Measurements from ENCODE around the gene UNCX.

UNCX gene

DNA sequence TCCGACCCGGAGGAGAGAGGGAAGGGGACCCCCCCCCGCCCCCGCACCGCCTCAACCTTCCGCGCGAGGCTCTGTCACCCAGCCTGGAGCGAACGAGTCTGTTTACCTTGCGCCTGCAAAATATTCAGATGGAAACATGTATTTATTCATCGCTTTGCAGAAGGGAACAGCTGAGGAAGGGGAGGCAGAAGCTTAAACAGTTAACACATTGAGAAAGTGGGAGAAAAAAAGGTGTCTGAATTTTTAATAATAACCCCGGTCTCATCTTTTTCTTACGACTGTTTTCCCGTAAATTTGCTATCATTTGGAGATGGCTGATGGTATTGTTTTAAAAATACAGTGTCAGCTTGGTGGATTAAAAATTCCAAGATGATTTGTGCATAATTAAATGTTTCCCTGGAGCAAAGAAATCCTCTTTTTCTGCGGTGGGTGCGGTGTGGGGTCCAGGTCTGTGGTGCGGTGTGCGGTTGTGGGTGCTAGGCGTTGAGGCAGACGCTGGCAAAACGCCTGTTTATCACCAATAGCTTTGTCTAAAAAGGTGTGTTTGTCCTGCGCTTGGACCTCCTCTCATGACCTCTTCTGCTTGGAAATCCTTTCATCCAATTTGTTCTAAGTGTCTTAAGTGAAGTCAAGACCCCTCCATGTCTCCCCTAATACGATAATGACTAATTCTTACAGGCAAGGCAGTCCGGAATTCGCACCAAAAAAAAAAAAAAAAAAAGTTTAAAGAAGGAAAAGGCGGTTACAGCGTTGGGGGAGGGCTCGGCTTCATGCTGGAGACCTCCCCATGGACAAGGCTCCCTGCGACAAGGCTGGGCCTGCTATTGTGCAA, 1.6 kb downstream of the UNCX start:
- H3K27me3 Mint-ChIP-seq = peaks cover 30% of the 10 kb centered on the region
- peak overlapping the region; percentile 54 for H3K27ac Mint-ChIP-seq
- peak overlapping the region; percentile 38 for H3K4me3 Mint-ChIP-seq

DNA sequence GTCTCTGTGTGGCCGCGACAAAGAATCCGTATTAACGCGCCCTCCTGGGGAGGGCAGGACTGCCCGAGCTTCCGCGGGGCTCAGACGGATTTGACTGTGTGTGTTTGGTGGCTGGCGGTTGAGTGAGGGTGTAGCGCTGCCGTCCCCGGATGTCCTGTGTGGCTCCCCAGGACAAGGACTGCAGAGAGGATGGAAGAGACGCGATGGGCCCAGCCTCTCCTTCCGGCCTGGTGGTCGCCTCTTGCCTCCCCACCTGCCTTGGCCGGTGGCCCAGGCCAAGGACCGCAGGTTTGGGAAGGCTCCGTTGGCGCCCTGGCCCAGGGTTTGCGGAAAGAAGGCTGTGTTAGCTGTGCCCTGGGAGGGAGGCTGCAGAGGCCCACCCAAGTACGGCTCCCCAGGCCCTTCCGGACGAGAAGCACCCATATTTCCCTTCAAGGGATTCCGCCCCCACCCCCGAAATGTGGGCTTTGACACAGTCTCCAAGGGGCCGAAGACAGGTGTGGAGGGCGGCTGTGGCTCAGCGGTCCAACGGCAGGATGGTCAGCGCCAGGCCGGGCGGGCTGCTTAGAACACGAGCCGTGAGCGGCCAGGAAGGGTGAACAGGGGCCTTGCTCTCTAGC, 2.3 kb downstream of the UNCX start:
- peak overlapping the region; percentile 38 for H3K4me3 Mint-ChIP-seq
- H3K27ac Mint-ChIP-seq = no peak overlapping the region
- no peaks in the 10 kb centered on the region for H3K9me3 Mint-ChIP-seq (ENCODE audit: low read depth)
- peaks cover 38% of the 10 kb centered on the region for H3K4me1 Mint-ChIP-seq (ENCODE audit: low read depth)
- H3K36me3 Mint-ChIP-seq = no peaks in the 10 kb centered on the region
- peaks cover 33% of the 10 kb centered on the region for H3K27me3 Mint-ChIP-seq

More for the DNA sequence above, 1.6 kb downstream of the UNCX start:
- no peaks in the 10 kb centered on the region for H3K9me3 Mint-ChIP-seq (ENCODE audit: low read depth)
- no peaks in the 10 kb centered on the region for H3K36me3 Mint-ChIP-seq
- H3K4me1 Mint-ChIP-seq (ENCODE audit: low read depth) = peaks cover 37% of the 10 kb centered on the region

GRCh38 chr7:1235501-1236131, 2.9 kb downstream of the UNCX start:
- H3K27ac Mint-ChIP-seq = no peak overlapping the region

DNA sequence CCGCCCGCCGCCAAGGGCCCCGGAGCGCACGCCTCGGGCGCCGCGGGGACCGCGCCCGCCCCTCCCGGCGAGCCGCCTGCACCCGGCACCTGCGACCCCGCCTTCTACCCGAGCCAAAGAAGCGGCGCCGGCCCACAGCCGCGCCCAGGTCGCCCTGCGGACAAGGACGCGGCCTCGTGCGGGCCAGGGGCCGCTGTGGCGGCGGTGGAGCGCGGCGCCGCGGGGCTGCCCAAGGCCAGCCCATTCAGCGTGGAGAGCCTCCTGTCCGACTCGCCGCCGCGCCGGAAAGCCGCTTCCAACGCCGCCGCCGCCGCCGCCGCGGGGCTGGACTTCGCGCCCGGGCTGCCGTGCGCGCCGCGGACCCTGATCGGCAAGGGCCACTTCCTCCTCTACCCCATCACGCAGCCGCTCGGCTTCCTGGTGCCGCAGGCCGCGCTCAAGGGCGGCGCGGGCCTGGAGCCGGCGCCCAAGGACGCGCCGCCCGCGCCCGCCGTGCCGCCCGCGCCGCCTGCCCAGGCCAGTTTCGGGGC, 3.5 kb downstream of the UNCX start:
- Mint-ChIP-seq H3K4me1 (ENCODE audit: low read depth) (peaks cover 32% of the 10 kb centered on the region), H3K9me3 (ENCODE audit: low read depth) (no peaks in the 10 kb centered on the region), H3K27ac (no peak overlapping the region), H3K27me3 (peaks cover 28% of the 10 kb centered on the region), H3K36me3 (no peaks in the 10 kb centered on the region), H3K4me3 (no peak overlapping the region)

More at GRCh38 chr7:1235501-1236131, 2.9 kb downstream of the UNCX start:
- H3K4me1 Mint-ChIP-seq (ENCODE audit: low read depth) = peaks cover 36% of the 10 kb centered on the region
- peak overlapping the region; percentile 54 for H3K4me3 Mint-ChIP-seq
- no peaks in the 10 kb centered on the region for H3K9me3 Mint-ChIP-seq (ENCODE audit: low read depth)
- no peaks in the 10 kb centered on the region for H3K36me3 Mint-ChIP-seq
- H3K27me3 Mint-ChIP-seq = peaks cover 32% of the 10 kb centered on the region

- no peak overlapping the region for H3K27ac Mint-ChIP-seq
- H3K4me3 Mint-ChIP-seq = peak overlapping the region; percentile 66
- H3K4me1 Mint-ChIP-seq (ENCODE audit: low read depth) = peaks cover 28% of the 10 kb centered on the region
- H3K36me3 Mint-ChIP-seq = no peaks in the 10 kb centered on the region
- H3K9me3 Mint-ChIP-seq (ENCODE audit: low read depth) = no peaks in the 10 kb centered on the region
- H3K27me3 Mint-ChIP-seq = peaks cover 25% of the 10 kb centered on the region
Measured at GRCh38 chr7:1236831-1237701, 4.4 kb downstream of the UNCX start.

- Mint-ChIP-seq H3K27ac (no peak overlapping the region), H3K36me3 (no peaks in the 10 kb centered on the region), H3K4me1 (ENCODE audit: low read depth) (peaks cover 26% of the 10 kb centered on the region), H3K9me3 (ENCODE audit: low read depth) (no peaks in the 10 kb centered on the region), H3K27me3 (peaks cover 23% of the 10 kb centered on the region), H3K4me3 (peak overlapping the region; percentile 52)
Measured at GRCh38 chr7:1237704-1238255, 5.1 kb downstream of the UNCX start.

- Mint-ChIP-seq H3K27me3 (peaks cover 27% of the 10 kb centered on the region), H3K36me3 (no peaks in the 10 kb centered on the region), H3K9me3 (ENCODE audit: low read depth) (no peaks in the 10 kb centered on the region), H3K27ac (no peak overlapping the region), H3K4me3 (no peak overlapping the region), H3K4me1 (ENCODE audit: low read depth) (peaks cover 30% of the 10 kb centered on the region)
Measured at GRCh38 chr7:1238450-1238882, 5.8 kb downstream of the UNCX start.

DNA sequence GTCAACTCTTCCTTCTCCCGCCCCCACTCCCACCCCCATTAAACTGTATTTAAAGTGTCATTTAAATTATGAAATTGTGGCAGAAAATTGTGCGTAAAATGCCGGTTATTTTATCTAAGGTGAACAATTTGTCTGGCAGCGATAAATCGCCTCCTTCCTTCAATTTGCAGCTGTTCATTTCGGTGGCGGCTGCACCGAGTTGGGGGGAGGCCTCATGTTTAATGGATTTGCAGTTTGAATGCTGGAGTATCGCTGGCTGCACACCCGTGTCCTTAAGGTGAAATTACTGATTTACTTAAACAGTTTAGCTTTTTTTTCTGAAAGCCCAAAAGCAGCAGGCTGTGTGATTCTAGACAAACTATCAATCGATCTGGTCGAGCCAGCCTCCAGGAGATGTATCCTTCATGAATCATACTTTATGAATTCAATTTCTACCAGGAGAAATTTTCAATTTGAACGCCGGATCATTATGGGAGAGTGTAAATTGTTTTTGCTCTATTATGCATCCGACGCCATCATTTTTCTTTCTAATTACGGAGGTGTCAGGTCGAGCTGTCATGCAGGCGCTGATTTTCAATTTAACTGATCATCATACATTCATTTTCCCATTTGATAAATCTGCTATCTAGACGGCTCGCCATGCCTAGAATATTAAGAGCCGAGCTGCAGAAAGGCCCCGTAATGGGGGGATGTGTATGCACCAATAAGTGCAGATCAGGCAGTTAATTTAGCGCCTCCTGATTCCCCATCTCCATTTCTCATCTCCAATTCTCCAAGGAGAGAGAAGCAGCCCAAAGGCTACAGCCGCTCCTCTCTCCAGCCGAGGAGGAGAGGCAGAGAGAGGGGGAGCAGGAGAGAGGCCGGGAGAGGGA, 6.5 kb downstream of the UNCX start:
- no peak overlapping the region for H3K4me3 Mint-ChIP-seq
- peaks cover 29% of the 10 kb centered on the region for H3K4me1 Mint-ChIP-seq (ENCODE audit: low read depth)

DNA sequence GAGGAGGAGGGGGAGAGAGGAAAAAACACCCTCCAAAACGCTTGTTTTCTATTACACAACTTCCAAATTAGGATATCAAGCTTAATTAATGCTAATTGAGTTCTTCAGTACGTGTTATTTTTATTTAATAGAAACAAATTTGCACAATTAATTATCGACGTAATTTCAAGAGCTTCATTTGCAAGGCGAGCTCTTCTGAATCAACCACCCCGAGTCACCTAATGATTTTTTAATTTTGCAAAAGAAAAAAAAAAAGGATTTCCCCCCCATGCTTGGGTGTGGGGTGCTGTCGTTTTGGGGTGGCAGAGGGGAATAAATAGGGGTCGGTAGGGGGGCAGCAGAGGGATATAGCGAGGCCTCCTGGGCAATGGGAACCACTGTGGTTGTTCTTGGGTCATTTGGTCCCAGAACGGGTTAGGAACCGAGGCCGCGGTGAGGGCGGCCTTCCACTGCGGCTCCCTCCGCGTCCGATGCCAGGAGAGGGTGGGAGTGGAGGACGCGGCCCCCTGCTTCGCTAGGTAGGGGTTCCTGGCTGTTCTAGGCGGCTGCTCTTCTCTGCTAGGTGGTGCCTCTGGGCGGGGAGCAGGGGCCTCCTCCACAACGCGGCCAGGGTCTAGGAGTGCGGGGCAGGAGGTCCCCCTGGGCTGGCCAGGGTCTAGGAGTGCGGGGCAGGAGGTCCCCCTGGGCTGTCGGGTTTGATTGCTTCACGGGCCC, 7.3 kb downstream of the UNCX start:
- Mint-ChIP-seq H3K36me3 (no peaks in the 10 kb centered on the region), H3K9me3 (ENCODE audit: low read depth) (no peaks in the 10 kb centered on the region), H3K27ac (no peak overlapping the region)

More for the DNA sequence above, 6.5 kb downstream of the UNCX start:
- Mint-ChIP-seq H3K27me3 (peaks cover 32% of the 10 kb centered on the region), H3K9me3 (ENCODE audit: low read depth) (no peaks in the 10 kb centered on the region), H3K36me3 (no peaks in the 10 kb centered on the region), H3K27ac (no peak overlapping the region)

DNA sequence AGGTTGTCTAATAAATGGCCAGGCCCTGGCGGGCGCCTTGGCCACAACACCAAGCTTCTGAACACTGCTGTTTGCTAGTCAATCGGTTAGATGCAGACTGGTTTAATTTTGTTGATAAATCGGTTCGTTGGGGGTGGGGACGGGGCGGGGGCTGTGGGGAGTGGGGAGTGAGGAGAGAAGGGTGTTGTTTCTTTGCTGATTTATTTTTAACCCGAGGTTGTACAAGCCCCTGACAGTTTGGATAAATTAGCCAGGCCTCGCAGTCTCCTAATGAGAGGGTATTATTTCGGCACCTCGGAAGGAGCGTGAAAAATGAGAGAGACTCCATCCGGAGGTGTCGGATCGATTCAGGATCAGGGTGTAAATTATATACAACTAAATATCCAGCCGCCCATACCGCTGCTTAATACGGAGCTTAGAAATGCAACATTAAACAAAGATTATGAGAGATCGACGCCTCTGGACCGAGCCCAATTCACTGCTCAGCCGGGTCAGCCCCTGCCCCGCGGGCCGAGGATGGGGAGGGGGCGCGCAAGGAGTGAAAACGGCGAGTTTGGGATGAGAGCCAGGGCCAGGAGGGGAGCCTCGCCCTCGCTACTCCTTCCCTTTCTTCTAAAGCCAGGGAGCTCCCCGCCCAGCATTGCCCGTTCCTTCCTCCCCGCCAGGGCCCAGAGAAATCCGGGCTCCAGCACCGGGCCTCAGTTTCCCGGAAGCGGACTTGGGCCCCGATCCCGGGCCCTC, 8.0 kb downstream of the UNCX start:
- Mint-ChIP-seq H3K27ac (no peak overlapping the region), H3K4me3 (peak overlapping the region; percentile 51), H3K4me1 (ENCODE audit: low read depth) (peaks cover 20% of the 10 kb centered on the region), H3K36me3 (no peaks in the 10 kb centered on the region), H3K27me3 (peaks cover 30% of the 10 kb centered on the region), H3K9me3 (ENCODE audit: low read depth) (no peaks in the 10 kb centered on the region)

More for the DNA sequence above, 7.3 kb downstream of the UNCX start:
- peaks cover 21% of the 10 kb centered on the region for H3K4me1 Mint-ChIP-seq (ENCODE audit: low read depth)
- H3K4me3 Mint-ChIP-seq = no peak overlapping the region
- peaks cover 27% of the 10 kb centered on the region for H3K27me3 Mint-ChIP-seq

DNA sequence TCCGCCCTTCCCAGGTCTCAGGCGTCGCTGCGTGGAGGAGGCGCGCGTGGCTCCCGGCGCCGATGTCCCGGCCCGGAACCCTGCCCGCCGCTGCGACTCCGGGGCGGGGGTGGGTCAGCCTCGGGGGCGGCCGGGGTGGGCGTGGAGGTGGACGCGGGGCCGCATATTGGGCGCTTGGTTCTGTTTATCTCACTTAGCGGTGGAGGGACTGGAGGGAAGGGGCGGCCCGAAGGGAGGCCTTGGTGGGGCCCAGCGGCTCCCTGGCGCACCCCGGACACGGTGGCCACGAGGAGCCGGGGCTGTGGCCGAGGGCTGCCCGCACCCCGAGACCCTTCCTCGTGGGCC, 8.6 kb downstream of the UNCX start:
- Mint-ChIP-seq H3K27me3 (peaks cover 35% of the 10 kb centered on the region), H3K4me1 (ENCODE audit: low read depth) (peaks cover 20% of the 10 kb centered on the region), H3K27ac (no peak overlapping the region), H3K9me3 (ENCODE audit: low read depth) (no peaks in the 10 kb centered on the region), H3K4me3 (no peak overlapping the region), H3K36me3 (no peaks in the 10 kb centered on the region)

DNA sequence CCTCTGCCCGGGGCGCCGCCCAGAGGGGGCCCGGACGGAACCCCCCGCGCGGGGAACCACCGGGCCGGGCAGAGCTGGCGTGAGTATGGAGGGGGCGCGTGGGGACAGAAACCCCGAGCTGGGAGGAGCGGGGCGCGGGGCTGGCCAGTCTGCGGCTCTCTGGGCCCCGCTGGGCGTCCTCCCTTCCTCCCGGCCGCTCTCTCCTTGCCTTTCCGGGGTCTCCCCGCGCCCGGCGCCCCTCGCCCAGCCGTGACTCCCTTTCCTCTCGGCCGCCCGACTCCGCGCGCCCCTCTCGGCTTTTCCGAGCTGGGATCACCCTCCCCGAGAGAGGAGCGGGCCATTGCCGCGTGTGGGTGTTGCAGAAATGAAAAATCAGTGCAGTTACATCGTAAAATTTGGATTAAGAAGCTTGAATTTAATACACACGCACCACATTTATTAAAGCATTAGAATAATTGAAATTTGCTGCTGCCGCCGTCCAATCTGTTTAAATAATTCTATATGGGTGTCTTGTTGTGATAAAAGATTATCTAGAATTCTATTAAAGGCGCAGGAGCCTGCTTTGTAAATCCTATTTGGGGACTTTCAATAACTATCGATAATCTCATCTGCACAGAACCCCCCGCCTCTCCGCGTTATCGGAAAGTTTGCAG, 9.1 kb downstream of the UNCX start:
- H3K4me1 Mint-ChIP-seq (ENCODE audit: low read depth) = peaks cover 23% of the 10 kb centered on the region
- no peak overlapping the region for H3K27ac Mint-ChIP-seq
- no peak overlapping the region for H3K4me3 Mint-ChIP-seq
- H3K9me3 Mint-ChIP-seq (ENCODE audit: low read depth) = no peaks in the 10 kb centered on the region
- no peaks in the 10 kb centered on the region for H3K36me3 Mint-ChIP-seq
- peaks cover 37% of the 10 kb centered on the region for H3K27me3 Mint-ChIP-seq

All from activated naive CD8-positive, alpha-beta T cell (primary cell).